GM19463 (cell line): ENCODE measurements around the gene ACVRL1.

Experiments
- ATAC-seq: cut with Tn5 transposase; IDR thresholded peaks from one replicate; pipeline ENCODE4 v1.9.1; 2021; ENCODE audit warnings: mild to moderate bottlenecking, moderate library complexity; ENCODE audit not compliant: unreplicated experiment

The ACVRL1 gene

DNA sequence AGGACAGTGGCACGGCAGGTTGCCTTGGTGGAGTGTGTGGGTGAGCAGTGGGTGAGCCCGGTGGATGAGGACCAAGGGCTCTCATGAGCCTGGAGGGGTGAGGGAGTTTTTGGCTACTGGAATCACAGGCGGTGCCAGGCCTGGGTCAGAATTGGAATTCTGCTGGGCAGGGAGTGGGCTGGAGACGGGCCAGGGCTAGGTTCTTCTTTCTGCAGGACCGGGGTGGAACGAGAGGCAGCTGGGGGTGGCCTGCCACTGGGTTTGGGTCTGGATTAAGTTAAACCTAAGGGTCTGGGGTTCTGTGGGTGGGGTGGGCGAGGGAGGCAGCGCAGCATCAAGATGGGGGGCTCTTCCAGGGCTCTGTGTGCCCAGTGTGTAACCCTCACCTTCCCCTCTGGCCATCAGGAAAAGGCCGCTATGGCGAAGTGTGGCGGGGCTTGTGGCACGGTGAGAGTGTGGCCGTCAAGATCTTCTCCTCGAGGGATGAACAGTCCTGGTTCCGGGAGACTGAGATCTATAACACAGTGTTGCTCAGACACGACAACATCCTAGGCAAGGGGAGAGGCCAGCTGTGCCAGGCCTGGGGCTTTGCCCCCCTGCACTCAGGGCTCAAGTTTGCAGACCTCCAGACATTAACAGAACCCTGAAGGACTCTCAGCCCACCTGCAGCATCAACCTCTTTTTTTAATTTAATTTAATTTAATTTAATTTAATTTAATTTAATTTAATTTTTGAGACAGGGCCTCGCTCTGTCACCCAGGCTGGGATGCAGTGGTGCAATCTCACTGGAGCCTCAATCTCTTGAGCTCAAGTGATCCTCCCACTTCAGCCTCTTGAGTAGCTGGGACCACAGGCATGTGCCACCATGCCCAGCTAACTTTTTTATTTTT, 7.0 kb downstream of the ACVRL1 start:
- no peak for ATAC-seq

DNA sequence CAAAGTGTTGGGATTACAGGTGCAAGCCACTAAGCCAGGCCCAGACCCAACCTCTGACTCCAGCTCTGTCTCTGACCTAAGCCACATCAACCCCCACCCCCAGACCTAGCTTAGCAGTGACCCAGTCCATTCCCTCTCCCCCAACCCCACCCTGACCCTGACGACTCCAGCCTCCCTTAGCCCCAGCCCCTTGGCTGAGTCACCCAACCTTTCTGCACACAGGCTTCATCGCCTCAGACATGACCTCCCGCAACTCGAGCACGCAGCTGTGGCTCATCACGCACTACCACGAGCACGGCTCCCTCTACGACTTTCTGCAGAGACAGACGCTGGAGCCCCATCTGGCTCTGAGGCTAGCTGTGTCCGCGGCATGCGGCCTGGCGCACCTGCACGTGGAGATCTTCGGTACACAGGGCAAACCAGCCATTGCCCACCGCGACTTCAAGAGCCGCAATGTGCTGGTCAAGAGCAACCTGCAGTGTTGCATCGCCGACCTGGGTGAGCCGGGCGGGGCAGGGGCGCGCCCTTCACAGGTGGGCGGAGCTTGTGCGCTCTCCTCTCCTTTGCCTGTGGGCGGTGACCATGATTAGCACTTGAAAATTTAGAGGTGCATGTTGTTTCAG, 7.8 kb downstream of the ACVRL1 start:
- no peak for ATAC-seq

DNA sequence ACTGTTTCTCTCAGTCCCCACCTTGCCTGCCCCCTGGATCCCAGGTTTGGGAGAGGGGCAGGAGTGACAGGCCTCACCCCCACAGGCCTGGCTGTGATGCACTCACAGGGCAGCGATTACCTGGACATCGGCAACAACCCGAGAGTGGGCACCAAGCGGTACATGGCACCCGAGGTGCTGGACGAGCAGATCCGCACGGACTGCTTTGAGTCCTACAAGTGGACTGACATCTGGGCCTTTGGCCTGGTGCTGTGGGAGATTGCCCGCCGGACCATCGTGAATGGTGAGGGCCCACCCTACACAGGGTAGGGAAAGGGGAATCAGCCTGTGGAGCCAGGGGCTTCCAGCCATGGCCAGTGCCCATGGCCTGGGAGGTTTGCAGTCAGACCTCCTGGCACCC, 8.6 kb downstream of the ACVRL1 start:
- no peak for ATAC-seq

DNA sequence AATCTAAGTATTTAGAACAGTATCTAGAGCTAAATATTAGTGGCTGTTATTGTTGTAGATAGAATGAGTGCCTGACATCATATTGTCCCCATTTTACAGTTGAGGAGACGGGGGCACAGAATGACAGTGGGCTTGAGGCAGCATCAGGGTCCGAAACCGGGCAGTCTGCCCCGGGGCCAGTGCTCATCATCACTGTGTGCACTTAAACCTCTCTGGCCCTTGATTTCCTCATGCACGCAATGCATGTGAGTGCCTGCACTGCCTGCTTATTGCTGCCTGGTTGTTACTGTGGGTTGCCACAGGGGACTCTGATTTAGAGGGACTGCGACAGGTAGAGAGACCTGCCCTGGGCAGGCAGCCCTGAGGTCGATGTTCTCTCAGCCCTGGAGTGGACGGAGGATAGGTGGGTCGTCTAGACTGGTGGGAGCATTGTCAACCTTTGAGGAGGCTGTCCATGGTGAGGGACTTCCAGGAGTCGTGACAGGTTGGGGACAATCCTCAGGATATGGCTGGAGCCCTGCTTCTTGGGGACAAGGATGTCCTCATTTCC, 9.8 kb downstream of the ACVRL1 start:
- ATAC-seq = no peak

DNA sequence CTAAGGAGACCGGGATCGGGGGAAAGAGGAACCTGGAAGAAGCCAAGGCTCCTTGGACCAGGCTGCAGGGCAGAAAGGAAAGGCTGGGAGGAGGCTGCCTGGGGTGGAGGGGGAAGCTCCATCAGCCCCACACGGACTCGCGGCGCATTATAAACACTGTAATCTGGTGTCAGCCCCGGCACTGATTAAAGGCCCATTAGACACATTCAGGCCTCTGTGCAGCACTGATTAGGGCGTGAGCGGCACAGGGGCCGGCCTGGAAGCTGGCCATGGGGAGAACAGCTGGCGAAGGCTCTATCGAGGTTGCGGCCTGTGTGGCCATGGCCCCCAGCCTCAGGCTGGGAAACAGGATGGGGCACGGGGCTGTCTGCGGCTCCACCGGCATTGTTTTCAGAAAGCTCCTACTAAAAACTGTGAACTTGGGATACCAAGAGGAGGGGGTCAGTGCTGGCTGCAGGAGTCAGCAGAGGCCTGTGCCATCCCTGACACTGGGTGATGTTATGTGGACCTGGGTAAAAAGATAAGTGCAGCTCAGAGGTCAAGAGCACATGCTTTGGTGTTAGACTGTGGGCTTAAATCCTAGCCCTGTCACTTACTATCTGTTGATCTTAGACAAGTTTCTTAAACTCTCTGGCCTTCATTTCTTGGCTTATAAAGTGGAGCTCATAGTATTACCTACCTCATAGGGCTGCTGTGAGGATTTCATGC, 10.6 kb downstream of the ACVRL1 start:
- no peak for ATAC-seq

DNA sequence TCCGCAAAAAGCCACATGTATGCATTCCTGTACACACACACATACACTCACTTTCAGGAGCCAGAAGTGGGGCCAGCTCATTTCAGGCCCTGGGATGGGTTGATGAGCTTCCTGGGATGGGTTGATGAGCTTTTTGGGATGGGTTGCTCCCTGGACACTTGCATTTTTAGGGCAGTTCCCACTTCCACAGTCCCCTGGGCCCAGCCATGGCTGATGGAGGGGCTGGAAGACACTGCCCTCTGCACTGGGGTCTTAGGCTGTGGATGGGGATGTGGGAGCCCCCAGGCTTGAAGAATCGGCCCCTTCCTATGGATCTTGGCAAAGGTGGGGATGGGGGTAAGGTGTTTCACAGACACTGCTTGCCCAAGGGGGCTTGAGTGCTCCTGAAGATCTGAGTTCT, 12.7 kb downstream of the ACVRL1 start:
- no peak for ATAC-seq

DNA sequence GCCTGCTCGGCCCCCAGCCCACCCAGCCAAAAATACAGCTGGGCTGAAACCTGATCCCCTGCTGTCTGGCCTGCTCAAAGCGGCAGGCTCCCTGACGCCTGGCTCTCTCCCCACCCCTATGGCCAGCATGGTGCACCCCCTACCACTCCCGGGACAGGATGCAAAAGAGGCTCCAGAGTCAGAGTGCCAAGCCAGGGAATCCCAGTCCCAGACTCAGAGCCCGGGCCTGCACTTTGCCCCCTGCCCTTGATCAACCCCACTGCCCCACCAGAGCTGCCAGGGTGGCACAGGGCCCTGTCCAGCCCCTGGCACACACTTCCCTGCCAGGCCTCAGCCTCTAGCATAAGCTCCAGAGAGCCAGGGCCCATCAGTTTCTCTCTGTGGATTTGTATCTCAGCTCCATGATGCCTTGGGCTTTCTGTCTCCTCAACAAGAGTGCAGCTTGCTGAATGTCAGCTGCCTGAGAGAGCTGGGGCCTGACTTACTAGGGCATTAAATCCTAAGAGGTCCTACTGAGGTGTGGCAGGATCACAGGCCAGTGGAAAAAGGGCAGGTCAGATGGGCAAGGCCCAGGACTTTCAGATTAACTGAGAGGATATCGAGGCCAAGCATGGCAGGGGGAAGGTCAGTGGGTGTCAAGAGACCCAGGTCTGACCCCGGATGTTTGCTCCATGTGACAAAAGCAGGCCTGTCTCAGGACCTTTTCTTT, 13.9 kb downstream of the ACVRL1 start:
- ATAC-seq = no peak

DNA sequence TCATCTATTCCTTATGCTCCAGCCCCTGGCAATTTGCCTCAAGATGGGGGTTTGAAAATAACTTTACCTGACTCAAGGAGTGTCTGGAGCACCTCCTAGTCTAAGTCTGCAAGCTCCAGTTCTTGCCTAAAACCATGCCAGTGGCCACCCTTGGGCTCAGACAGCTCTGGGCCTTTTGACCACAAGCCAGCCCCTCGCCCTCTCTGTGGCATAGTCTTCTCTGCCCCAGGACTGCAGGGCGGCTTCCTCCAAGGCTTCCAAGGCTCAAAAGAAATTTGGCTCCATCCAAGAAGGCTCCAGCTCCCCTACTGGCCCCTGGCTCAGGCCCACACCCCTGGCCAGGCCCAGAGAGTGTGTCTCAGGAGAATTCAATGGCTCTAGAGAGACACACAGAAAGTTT, 14.8 kb downstream of the ACVRL1 start:
- ATAC-seq = no peak

DNA sequence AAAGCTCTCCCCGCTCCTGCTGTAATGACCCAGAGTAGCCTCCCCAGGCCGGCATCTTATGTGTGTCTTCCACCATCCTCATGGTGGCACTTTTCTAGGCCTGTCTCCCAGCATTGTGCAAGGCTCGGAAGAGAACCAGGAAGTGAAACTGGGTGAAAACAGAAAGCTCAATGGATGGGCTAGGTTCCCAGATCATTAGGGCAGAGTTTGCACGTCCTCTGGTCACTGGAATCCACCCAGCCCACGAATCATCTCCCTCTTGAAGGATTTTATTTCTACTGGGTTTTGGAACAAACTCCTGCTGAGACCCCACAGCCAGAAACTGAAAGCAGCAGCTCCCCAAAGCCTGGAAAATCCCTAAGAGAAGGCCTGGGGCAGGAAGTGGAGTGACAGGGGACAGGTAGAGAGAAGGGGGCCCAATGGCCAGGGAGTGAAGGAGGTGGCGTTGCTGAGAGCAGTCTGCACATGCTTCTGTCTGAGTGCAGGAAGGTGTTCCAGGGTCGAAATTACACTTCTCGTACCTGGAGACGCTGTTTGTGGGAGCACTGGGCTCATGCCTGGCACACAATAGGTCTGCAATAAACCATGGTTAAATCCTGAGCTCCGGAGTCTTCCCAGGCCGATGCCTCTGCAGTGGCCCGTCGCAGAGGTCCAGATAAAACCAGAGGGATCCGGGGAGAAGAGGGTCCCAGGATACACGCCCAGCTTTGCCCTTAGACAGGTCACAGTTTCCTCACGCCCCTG, 15.6 kb downstream of the ACVRL1 start:
- ATAC-seq = no peak

DNA sequence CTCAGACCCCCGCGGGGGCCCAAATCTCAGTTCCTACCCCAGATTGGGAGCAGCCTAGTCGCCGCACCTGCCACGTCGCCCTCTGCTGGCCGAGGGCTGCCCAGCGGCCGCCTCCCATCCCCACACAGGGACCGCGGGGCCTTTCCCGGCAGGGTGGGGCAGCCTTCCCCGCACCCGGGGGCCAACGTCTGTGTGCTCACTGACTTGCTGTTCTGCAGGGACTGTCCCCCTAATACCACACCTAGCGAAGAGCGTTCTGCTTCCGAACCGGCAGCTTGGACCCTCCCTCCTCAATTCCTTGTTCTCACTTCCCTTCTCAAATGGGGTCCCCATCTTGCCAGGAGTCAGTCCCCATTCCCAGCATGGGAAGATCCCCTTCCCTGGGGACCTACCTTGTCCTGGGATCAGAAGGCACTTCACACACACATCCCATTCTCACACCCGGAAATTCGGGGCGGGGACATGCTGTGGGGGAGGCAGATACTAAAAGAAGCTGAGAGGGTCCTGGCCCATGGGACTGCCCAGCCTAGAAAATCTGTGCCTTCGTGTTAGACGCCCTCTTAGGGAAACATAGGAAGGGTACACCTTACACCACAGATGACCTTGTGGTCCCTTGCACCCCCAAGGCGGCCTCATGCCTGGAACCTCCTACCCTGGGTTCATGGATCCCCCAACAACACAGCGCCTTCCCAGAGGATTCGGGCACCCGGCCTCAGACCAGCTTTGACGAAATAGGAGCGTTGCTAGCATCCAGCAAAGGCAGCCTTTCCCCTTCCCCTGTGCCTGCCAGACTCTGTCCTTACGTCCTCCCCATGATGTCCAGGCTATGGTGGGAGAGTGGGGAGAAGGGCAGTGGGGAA, 16.4 kb downstream of the ACVRL1 start:
- peak; percentile 49 for ATAC-seq

DNA sequence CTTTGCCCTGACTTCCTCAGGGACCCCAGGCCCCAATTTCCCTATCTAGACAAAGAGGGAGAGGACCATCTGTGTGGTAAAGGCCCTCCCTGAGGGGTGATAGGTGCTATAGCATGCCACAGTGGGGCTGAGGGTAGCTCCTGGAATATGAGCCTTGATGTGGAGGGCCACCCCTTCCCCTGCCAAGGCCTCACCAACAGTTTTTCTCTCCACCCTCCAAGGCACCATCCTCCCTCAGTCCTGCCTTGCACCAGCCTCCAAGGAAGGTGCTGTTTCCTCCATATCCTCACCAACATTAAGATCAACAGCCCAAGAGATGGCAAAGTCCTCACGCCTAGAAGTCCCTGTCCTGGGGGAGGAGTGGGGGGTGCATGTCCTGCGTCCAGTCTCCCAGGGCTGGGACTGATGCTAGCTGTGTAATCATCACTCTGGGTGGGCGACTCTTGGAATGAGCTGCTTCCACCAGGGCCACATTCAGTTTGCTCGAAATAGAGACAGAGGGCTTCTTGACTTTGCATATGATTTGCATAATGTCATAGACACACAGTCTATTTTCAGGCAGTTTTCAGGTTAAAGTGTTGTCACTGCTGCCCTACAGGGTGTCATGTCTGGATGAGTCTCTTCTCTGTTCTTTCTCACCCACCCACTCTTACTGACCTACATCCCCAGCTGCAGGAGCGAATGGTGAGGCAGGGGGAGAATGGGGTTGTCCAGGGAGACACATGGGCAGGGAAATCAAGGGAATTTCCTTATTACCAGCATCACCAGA, 17.4 kb downstream of the ACVRL1 start:
- ATAC-seq = no peak

DNA sequence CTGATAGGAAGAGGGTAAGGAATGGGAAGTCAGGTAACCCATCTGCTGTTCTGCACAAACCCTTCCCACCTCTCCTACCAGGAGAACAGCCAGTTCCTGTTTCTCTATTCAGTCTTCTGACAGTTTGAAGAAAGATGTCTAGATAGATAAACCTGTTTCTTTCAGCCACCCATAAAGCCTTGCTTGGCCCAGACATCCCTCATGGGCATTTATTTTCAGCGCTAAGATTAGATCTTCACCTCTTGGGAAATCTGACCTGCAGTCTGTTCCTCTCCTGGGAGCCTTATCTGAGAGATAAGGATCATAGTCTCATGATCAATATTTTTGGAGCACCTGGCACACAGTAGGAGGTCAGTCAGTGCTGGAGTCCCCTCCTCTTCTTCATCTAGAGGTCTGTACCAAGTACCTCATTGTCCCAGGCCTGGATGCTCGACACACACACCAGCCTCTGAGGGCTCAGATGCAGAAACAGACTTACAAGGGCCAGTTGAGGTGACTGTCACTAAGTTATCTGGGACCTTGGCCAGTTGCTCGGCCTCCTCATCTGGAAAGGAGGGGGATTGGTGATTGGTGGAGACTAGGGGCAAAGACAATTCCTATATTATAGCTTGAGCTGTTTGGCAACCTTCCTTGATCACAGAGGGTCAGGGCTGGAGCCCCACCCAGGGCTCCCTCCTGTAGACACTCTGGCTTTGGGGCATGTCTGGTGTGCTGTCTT, 18.2 kb downstream of the ACVRL1 start:
- no peak for ATAC-seq

DNA sequence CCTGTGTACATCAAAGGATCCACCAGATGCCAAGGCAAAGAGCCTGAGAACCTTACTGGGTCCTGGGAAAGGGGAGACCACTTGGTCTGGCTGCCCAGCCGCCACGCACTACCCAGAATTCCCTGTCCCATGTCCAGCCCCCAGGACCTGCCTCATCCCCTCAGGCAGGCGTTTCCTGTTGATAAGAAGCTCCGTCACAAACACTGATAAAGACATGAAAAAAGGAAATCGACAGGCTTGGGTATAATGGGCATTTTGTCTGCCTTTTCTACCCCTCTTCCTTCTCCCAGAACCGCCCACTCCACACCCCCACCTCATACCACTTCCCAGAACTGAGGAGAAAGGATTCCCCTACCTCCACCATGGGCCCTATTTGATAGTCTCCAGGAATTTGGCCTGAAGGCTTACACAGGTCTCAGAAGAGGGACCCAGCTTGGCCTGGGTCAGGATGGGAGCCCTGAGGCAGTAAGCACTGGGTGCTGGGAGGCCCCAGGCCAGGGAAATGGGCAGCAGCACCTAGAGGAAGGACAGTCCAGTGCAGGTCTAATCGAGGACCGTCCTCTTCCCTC, 18.8 kb downstream of the ACVRL1 start:
- no peak for ATAC-seq

DNA sequence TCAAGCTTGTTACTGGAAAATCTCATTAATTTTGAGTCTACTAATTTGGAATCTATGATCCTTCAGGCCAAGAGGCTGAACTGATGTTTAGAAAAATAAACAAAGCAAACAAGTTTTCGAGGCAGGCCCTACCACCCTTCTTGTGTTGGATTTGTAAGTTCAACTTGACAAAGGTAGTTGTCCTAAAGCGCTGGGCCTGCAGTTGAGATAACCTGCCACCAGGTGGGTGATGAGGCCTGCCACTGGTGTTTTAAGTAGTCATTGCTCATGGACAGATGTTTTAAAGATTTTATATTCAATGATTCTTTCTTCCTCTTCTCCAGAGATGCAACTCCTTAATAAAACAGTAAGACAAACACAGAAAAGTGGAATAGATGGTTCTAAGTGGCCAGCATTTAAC, 19.4 kb downstream of the ACVRL1 start:
- ATAC-seq = no peak

DNA sequence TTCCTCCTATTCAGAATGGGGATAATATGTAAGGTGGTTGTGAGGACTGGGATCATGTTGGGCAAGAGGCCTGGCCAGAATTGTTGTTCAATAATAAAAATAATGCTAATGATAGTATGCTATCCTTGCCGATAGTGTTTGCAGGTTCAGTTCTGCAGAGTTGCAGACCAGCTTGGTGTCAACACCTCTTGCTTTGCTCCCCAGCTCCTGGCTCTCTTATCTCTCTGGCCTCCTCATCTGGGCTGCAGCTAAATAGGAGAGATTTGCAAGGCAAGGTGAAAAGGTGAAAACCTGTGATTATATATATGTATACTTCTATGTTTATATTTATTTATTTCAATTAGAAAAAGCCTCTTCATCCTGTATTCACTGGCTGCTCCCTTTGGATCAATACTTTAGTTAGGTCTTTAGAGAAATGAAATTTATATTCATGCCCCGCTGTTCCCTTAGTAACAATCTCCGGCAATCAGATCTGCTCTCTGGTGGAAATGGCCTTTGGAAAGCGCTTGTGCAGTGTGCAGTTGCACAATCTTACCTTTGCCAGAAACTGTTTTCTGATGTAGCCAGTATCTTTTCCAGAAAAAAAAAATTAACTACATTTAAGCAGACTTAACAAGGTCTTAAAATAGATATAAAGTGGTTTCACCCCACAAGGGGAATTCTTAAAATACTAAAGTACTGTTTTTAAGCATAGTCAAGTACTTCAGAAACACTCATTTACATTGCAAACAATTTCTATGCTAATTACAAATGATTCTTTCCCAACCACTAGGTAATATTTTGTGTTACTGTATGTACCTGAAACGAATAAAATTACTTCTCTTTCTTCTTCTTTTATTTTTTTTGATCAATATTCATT, 25.1 kb downstream of the ACVRL1 start:
- ATAC-seq = no peak

DNA sequence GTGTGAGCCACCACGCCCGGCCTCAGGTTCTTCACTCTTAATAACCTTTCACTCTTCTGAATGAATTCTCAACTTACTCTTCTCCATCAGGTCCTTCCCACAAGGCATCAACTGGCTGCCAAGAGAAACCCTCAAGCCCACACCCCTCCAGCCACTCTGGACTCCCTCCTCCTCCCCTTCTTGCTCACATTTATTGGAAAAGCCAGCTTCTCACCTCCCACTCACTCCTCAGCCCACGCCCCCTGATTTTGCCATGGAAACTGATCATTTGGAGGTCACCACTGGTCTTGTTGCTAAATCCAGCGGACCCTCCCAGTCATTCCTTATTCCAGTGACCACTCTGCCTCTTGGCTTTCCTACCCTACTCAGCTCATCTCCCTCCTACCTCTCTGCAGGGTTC, 26.8 kb downstream of the ACVRL1 start:
- no peak for ATAC-seq

DNA sequence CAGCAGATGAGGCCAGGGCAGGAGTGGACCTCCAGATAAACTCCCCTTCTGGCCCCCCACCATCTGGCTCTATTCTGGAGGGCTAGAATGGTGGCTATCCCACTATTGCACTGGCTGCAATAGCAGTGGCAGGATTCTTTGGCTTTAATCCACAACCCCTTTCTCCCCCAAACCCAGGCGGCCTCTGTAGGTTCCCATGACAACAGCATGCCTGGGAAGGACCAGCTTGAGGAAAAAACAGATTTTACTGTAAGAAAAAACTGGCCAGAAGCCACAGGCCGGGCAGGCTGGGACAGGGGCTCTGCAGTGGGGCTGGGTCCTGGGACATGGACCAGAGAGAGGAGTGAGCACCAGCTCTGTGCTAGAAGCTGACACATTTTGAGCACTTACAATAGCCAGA, 30.6 kb downstream of the ACVRL1 start:
- ATAC-seq = no peak
